ENCODE data around the gene MYO1B. TPM values are rescaled to one million over a fixed set of nuclear protein-coding genes. Genes with fewer than 3 reads are reported as not detected.
A peak's percentile ranks its signal among the peaks of the same experiment; 100 is the strongest.

Gene MYO1B
- total RNA-seq, 1 donor, result 246 TPM

GRCh38 chr2:191234376-191234775 is 10.8 kb upstream of the MYO1B start:
- Histone ChIP-seq H3K27me3 (ENCODE audit: insufficient read depth, low read length) (no peaks in the 10 kb centered on the region), H3K36me3 (ENCODE audit: insufficient read depth, low read length) (no peaks in the 10 kb centered on the region), H3K4me3 (ENCODE audit: insufficient read depth, low read length) (no peak overlapping the region), H3K4me2 (ENCODE audit: insufficient read depth, low read length) (no peak overlapping the region), H2AFZ (ENCODE audit: low read length) (peak overlapping the region; percentile 33), H3K27ac (ENCODE audit: low read depth, low read length) (no peak overlapping the region), H4K20me1 (ENCODE audit: insufficient read depth, low read length) (no peaks in the 10 kb centered on the region), H3K4me1 (ENCODE audit: insufficient read depth, low read length) (peaks cover 32% of the 10 kb centered on the region), H3K79me2 (ENCODE audit: insufficient read depth, low read length) (no peaks in the 10 kb centered on the region), H3K9me3 (ENCODE audit: low read depth, low read length) (no peaks in the 10 kb centered on the region)
- no peak for TF ChIP-seq CTCF (IDR thresholded peaks at IDR 0.05; ENCODE audit: extremely low read depth, low read depth, low read length)
- DNase-seq (ENCODE audit: insufficient read length, low spot score, missing footprints), result no peak

GRCh38 chr2:191240871-191241270 is 4.3 kb upstream of the MYO1B start:
- peaks cover 4% of the 10 kb centered on the region for H3K79me2 ChIP-seq (ENCODE audit: insufficient read depth, low read length)
- no peak overlapping the region for H3K27ac ChIP-seq (ENCODE audit: low read depth, low read length)
- no peaks in the 10 kb centered on the region for H3K36me3 ChIP-seq (ENCODE audit: insufficient read depth, low read length)
- H2AFZ ChIP-seq (ENCODE audit: low read length), result no peak overlapping the region
- DNase-seq (ENCODE audit: insufficient read length, low spot score, missing footprints), result no peak
- H3K4me1 ChIP-seq (ENCODE audit: insufficient read depth, low read length), result no peaks in the 10 kb centered on the region
- no peak for TF ChIP-seq CTCF (IDR thresholded peaks at IDR 0.05; ENCODE audit: extremely low read depth, low read depth, low read length)
- no peaks in the 10 kb centered on the region for H3K9me3 ChIP-seq (ENCODE audit: low read depth, low read length)
- no peaks in the 10 kb centered on the region for H4K20me1 ChIP-seq (ENCODE audit: insufficient read depth, low read length)
- no peak overlapping the region for H3K4me2 ChIP-seq (ENCODE audit: insufficient read depth, low read length)
- no peak overlapping the region for H3K4me3 ChIP-seq (ENCODE audit: insufficient read depth, low read length)
- no peaks in the 10 kb centered on the region for H3K27me3 ChIP-seq (ENCODE audit: insufficient read depth, low read length)

- no peaks in the 10 kb centered on the region for H3K27me3 ChIP-seq (ENCODE audit: insufficient read depth, low read length)
- H3K27ac ChIP-seq (ENCODE audit: low read depth, low read length), result no peak overlapping the region
- H3K36me3 ChIP-seq (ENCODE audit: insufficient read depth, low read length), result no peaks in the 10 kb centered on the region
- no peaks in the 10 kb centered on the region for H3K9me3 ChIP-seq (ENCODE audit: low read depth, low read length)
- no peak overlapping the region for H3K4me2 ChIP-seq (ENCODE audit: insufficient read depth, low read length)
- H4K20me1 ChIP-seq (ENCODE audit: insufficient read depth, low read length), result no peaks in the 10 kb centered on the region
- peaks cover 10% of the 10 kb centered on the region for H3K79me2 ChIP-seq (ENCODE audit: insufficient read depth, low read length)
- no peak overlapping the region for H3K4me3 ChIP-seq (ENCODE audit: insufficient read depth, low read length)
- no peak for DNase-seq (ENCODE audit: insufficient read length, low spot score, missing footprints)
- no peak overlapping the region for H2AFZ ChIP-seq (ENCODE audit: low read length)
- TF ChIP-seq CTCF (IDR thresholded peaks at IDR 0.05; ENCODE audit: extremely low read depth, low read depth, low read length), result no peak
- no peaks in the 10 kb centered on the region for H3K4me1 ChIP-seq (ENCODE audit: insufficient read depth, low read length)
Observed at GRCh38 chr2:191241418-191241817, 3.8 kb upstream of the MYO1B start.

- peaks cover 26% of the 10 kb centered on the region for H3K79me2 ChIP-seq (ENCODE audit: insufficient read depth, low read length)
- no peak overlapping the region for H3K4me3 ChIP-seq (ENCODE audit: insufficient read depth, low read length)
- TF ChIP-seq CTCF (IDR thresholded peaks at IDR 0.05; ENCODE audit: extremely low read depth, low read depth, low read length), result no peak
- no peak overlapping the region for H3K4me2 ChIP-seq (ENCODE audit: insufficient read depth, low read length)
- H3K36me3 ChIP-seq (ENCODE audit: insufficient read depth, low read length), result peaks cover 1% of the 10 kb centered on the region
- no peak for DNase-seq (ENCODE audit: insufficient read length, low spot score, missing footprints)
- peaks cover 11% of the 10 kb centered on the region for H3K4me1 ChIP-seq (ENCODE audit: insufficient read depth, low read length)
- H2AFZ ChIP-seq (ENCODE audit: low read length), result no peak overlapping the region
- H4K20me1 ChIP-seq (ENCODE audit: insufficient read depth, low read length), result peaks cover 3% of the 10 kb centered on the region
- H3K27me3 ChIP-seq (ENCODE audit: insufficient read depth, low read length), result no peaks in the 10 kb centered on the region
- H3K9me3 ChIP-seq (ENCODE audit: low read depth, low read length), result no peaks in the 10 kb centered on the region
- H3K27ac ChIP-seq (ENCODE audit: low read depth, low read length), result no peak overlapping the region
Observed at GRCh38 chr2:191243154-191243553, 2.0 kb upstream of the MYO1B start.

Data from osteoblast (primary cell).